GM21786 (cell line): ENCODE results near the gene GRM8.
A peak's percentile ranks its signal among the peaks of the same experiment; 100 is the strongest.
"Not testable (repeated sequence)": the region's sequence is repeated elsewhere in the genome, so short reads cannot be mapped to it uniquely, and the experiment has no call there.

Experiments
- ATAC-seq: cut with Tn5 transposase; IDR thresholded peaks from one replicate; pipeline ENCODE4 v1.9.1; 2021; ENCODE audit not compliant: unreplicated experiment

The GRM8 gene

DNA sequence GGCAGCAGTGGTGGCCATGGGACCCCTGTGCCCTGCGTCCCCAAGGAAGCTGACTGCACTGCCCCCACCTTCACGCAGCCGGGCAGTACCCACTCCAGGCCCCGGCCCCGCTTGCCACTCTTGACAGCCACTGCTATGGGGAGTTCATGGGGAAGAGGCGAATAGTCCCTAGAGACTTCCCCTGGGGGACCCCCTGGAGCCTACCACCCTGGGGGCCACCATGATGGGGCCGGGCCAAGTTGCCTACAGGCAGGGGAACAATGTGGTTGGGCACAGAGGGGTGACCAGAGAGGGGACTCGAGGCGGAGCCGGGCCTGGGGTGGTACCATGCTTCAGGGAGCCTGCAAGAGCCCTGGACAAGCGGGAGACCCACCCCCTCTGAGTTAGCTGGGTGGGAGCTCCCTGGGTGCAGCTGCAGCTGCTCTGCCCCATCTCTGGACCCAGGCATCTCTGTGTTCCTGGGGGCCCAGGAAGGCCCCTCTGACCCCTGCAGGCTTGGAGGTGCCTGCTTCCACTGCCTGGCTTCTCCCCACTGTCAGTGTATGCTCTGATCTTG, 567.6 kb downstream of the GRM8 start:
- no peak for ATAC-seq

DNA sequence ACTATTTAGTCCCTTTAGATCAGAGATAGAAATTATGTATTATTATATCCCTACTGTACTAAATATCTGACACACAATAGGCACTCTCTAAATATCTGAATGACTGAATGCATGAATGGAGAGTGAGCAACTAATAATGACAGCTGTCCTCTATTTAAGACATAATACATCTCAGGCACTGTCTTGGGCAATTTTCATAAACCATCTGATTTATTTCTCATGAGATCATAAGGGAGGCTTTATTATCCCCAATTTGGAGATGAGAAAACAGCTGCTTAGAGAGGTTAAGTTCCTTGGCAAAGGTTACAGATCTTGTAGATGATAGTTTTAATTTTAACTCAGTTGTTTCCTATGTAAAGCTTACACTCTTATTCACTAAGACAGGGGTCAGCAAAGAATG, 570.6 kb downstream of the GRM8 start:
- ATAC-seq: no peak

DNA sequence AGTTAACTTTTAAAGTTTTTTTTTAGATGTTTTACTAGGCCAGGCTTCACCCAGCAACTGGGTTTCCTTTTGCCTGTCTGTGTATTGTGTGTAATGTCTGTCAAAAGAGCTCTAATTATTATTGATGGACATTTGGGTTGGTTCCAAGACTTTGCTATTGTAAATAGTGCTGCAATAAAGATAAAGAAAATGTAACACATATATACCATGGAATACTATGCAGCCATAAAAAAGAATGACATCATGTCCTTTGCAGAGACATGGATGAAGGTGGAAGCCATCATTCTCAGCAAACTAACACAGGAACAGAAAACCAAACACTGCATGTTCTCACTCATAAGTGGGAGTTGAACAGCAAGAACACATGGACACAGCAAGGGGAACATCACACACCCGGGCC, 584.0 kb downstream of the GRM8 start:
- not testable (repeated sequence) for ATAC-seq

DNA sequence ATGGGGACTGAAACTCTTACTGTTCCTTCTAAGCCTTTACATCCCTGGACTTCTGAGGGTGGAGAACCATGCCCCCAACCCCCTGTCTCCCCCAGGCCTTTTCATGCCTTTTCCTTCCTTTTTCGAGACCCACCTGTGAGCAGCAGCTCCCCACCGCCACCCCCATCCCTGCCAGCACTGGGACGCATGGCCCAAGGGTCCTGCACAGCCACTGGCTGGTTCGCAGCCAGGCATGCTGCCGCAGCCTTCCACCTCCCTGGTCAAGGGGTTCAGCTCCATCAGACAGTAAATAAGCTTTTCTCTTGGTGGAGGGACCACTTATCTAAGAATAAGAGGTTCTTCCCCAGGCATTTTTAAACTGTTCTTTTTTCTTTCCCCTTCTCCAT, 584.4 kb downstream of the GRM8 start:
- ATAC-seq: no peak

DNA sequence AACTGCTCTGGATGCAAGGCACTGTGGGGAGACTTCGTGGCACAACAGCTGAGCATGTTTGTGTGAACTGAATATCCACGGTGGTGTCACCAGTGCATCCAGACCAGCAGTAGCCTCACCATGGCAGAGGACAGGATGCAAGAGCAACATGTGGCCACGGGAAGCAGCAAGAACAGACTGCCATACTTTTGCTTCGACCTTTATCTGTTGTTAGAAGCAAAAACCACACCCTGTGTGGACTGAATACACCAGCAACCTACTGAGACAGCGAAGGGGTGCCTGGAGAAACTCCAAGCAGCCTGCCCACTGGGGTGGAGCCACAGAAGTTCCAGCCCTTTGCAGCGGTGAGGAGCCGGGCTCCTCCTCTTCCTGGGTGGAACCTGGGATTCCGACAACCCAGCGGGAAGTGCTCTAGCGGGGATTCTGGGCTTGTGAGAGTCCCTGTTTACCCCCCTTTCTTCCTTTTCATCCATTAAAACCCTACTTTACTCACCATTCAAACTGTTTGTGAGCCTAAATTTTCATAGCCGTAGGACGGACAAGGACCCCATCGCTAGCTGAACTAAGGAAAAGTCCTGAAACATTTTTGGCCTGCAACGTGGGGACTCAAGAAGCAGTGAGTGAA, 584.9 kb downstream of the GRM8 start:
- no peak for ATAC-seq

DNA sequence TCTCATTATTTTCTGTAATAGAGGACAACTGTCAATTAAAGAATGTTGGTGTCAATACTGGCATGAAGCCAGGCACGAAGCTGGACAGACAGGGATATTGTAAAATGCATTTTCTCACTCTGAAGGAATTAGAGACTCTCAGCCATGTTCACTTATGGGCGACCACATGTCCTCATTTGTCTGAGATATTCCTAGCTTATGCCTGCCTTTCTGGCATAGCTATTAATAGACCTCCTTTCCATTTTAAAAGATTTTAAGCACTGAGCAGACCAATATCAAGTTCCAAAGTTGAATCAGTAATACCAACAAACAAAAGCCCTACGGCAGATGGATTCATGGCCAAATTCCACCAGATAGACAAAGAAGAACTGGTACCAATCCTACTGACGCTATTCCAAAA, 589.9 kb downstream of the GRM8 start:
- ATAC-seq: no peak

DNA sequence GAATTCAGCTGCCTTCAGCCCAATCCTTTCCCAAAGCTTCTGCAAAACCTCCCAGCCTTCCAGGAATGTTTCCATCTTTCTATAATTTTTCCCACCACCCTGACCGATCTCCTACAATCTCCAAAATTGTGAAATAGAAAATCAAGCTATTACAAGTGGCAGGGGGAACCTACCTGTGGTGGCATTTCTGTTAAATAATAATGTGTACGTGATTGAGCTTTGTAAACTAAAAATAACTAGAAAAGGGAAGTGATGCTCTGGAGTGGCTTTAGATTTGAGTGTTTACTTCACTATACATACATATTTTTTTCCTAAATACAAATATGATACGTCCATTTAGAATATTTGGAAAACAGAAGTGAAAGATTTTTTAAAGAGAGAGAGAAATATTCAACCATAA, 593.6 kb downstream of the GRM8 start:
- peak; percentile 76 for ATAC-seq

DNA sequence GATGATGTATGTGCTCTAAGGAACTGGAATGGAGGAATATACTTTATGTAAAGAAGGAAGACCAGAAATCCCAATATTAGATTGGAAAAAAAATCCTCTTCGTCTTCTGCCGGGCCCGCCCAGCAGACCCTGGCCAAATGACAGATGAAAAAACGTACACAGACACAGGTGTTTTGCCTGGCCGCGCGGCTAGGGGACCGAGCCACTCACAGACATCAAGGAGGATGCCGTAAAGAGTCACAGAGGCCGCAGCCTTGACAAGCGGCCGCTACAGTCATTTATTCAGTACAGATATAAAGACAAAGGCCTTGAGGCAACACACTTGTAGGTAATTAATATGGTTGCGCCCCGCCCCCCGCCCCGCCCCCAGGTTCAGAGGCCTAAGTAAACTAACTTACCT, 594.1 kb downstream of the GRM8 start:
- no peak for ATAC-seq

DNA sequence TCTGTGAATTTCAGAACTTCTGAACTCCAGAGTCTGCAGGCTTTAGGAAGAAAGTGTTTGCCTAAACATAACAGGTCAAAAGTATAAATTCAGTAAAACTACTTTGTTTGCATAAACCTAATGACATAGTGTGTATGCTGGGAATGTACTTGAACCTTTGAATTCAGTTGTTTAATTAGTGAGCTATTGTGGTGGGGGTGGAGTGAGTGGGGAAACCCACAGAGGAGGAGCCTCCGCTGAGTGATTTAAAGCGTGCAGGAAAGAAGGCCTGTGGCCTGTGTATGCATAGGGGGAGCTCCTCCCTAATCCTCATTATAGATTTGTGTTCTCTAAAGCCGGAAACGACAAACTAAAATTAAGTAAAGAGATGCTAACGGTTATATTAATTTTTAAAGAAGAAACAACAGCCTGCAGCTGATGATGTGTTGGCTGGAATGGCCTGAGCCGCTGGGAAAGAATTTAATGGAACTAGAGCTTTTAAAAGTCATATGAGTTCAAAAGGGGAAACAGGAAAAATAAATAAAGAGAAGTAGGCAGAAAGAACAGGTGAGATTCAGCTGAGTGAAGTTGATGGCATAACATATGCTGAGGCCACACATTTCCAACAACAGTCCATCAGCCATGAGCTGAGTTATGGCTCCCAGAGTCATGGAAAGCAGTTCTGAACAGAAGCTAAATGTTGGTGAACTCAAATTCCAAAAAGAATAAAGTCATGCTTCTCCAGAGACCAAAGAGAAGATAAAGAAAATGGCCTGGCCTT, 595.0 kb downstream of the GRM8 start:
- ATAC-seq: peak; percentile 87

DNA sequence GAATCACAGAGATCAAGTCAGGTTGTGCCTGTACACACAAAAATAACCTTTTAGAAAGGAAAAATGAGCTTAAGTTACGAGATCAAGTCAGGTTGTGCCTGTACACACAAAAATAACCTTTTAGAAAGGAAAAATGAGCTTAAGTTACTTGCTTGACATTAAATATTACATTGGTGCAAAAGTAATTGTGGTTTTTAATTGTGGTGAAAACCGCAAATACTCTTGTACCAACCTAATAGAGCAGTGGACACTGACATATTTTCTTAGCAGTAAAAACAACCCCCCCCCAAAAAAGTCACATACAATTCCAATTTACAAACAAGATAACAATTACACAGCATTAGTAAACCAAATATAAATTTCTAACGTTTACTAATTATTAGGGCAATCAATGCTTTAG, 595.6 kb downstream of the GRM8 start:
- ATAC-seq: no peak

DNA sequence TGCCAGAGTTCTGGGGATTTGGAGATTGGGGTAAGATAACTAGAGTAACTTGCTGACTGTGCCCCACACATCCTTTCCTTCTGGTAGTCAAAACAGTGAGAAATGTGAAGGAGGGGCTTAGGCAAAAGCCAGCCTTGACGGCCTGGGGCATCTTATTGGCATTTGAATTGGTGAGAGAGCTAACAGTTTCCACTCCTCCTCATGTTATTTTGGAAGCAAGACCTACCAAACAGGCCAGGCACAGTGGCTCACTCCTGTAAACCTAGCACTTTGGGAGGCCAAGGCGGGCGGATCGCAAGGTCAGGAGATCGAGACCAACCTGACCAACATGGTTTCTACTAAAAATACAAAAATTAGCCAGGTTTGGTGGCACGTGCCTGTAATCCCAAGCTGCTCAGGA, 596.6 kb downstream of the GRM8 start:
- ATAC-seq: no peak

DNA sequence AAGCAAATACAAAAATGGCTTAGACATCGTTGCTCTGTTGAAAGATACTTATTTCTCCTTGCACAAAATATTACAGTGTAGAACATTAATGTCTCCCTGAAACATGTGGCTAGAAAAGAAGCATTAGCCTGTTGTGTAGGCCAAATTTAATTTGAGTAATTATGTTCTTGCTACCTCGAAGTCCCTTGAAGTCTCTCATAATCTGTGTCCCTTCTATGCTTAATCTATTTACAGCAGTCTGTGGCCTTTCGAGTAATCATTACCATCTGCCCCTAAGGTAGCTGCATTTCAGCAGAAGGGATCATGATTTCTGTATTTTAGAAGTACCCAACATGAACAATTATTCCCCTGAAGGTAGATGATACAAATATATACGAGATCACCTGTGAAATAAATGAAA, 615.2 kb downstream of the GRM8 start:
- no peak for ATAC-seq

DNA sequence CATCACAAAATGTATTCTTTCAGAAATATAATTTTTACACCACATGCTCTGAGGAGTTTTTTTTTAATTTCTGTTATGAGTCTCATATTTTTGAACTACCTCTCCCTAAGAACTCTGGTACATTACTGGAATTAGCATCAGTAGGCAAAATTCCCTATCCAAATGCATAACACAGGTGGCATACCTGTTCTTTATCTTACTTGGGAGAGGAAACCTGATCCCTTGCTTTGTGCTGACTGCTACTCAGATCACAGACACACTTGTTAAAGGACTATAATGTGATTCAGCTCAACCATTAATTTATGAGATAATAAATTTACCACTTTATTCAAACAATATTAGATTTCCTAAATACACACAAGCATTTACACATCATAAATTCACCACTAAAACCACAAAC, 617.2 kb downstream of the GRM8 start:
- no peak for ATAC-seq

DNA sequence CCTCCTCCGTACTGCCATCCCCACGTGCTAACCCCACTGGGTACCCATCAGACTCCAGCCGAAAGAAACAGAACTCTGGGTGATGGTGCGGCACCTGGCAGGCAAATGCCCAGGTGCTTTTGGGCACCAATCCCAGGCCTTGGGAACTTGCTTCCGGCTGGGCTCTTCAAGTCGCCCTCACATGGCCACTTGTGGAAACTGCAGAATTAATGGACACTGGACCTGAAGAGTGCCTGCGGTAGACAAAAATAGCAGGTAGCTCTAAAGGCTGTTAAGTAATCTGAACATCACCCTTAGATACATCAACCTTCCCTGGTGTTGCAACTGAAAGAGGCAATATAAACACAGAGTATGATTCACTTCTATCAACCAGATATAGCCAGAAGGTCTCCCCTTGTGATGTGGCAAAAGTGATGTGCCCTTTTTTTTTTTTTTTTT, 644.4 kb downstream of the GRM8 start:
- ATAC-seq: no peak

DNA sequence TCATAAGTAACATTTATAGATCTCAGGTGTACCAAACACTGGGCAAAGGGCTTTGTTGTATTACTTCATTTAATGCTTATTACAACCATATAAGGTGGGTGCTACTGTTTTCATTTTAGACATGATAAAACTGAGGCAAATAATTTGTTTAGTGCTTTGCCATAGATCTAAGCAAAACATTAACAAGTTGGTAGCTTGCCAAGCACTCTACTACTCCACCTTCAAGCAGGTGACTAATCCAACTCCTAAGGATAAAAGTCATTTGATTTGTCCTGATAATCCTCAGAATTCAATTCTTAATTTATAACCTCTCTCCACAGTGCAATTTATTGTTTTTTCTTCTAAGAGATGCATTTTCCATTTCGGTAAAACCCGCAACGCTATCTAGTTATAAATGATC, 646.4 kb downstream of the GRM8 start:
- no peak for ATAC-seq

DNA sequence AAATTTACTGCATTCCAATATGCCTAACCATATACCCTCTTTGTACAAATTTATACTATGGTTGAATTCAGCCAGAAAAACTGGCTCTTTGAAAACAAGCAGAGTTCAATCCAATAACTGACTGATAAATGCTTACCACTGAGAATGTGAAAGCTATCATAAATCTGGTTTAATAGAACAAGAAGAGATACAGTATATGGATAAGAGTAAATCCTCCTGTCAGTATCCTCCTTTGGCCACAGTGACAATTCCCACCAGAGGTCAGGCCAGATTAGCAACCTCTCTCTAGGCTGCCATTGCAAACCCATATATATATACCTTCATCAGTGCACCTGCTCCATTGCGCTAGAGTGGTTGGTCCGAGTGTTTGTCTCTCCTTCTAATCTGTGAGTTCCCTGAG, 647.2 kb downstream of the GRM8 start:
- ATAC-seq: no peak

DNA sequence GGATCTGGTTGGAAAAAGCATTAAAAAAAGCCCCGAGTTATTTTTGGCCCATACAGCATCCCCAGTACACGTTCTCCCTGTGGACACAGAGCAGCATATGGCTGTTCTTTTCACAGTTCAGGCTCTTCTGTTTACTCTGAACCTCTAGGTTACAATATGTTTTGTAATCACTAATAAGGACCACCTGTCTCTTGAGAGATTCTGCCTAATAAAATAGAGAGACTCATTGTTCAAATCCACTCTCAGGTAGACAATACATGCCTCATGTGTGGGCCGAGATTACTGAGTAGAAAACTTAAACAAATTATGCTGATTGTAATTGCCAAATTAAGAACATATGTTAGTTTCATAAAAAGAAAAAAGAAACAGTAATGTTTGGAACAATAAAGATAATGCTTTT, 647.7 kb downstream of the GRM8 start:
- no peak for ATAC-seq

DNA sequence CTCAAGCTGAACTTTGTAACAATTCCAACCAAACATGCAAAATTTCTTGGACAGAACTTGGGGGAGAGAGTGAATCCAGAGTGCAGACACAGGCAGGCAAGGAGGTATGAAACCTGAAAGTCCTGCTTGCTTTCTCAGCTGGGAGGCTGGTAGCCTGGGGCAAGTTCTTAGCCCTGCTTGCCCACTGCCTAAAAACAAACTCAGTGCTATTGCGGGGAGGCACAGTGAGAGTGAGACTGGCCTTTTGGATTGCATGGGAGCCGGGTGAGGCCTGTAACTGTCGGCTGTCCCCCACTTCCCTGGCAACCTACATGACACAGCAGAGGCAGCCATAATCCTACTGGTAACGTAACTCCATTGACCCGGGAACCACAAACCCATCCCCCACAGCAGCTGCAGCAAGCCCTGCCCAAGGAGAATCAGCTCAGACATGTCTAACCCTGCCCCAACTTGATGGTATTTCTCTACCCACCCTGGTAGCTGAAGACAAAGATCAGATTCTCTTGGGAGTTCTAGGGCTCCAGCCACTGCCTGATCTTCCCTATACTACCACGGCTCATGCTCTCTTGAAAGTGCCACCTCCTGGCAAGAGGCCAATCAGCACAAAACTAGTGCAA, 663.6 kb downstream of the GRM8 start:
- no peak for ATAC-seq

DNA sequence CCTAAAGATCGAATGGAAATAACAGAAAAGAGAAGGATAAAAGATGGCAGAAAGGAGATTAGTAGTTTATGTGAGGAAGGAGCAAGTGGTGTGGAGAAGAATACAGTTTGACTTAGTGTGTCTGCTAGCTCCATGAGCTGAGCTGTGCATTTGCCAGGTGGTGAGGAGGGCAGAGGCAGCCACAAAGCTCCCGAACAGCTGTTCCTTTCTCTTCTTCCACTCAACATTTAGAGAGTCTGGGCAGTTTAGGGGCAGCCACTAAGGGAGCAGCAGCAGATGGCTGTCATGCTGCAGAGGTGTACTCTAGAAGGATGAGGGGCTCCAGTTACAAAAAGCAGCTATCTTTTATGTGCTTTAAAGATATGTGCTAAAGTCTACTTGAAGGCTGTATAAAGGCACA, 674.4 kb downstream of the GRM8 start:
- ATAC-seq: no peak

DNA sequence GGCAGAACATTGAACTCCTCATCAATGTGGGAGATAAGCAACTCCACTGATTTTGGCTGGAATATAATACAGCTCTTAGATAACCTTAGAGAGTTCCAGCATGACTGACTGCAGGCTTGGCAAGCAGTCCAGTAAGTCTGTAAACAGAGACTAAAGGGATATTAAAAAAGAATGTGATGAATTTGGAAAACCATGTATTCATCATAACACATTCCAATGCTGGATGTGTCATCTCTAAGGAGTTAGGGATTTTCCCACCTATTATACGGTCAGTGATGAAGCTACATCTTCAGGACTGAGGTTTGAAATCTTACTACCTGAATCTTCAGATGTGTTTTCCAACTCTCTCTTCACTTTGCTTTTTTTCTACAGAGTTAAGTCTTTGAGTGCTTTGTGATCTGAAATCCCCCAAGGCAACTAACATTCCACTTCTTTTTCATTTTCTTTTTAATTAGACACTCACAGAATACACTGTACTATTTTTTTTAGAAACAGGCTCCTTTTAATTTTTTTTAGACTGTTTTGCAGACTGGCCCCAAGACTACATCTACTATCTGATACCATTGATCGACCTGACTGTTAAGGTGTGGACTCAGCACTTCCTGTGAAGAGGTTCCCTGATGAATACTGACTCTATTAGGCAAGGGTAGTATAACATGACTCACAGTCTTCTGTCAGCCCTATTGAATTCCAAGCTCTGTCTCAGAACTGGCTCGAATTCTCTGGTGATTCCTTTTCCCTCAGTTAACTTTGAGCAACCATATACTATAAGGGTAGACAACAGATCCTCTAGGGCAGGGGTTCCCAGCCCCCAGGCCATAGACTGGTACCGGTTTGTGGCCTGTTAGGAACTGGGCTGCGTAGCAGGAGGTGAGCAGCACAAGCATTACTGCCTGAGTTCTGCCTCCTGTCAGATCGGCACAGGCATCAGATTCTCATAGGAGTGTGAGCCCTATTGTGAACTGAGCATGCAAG, 678.2 kb downstream of the GRM8 start:
- ATAC-seq: no peak

DNA sequence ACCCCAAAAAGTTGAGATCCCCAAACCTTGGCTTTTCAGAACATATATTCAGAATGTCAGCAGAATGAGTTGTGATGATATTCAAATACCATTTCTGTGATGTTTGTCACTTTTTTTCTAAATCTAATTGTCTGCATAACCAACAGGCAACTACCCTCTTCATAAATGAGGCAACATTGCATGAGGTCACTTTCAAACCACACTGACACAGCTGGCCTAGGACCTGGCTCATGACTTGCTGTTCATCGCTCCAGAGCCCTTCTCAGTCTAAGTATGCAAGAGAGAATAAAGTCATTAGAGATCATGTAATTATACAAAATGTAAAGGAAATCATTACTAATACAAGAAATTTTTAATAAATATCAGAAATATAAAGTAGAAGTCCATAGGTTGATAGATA, 681.9 kb downstream of the GRM8 start:
- ATAC-seq: peak; percentile 41
